Sigmoid colon (tissue), 7 donors: ENCODE measurements around the gene FBH1. TPM values are rescaled to one million over a fixed set of nuclear protein-coding genes. Genes with fewer than 3 reads are reported as not detected.
"Not testable (repeated sequence)": the region's sequence is repeated elsewhere in the genome, so short reads cannot be mapped to it uniquely, and the experiment has no call there.

Source experiments
- DNase-seq: peaks from one replicate; pipeline ENCODE4 v3.0.0-alpha.2; 2019
- H3K27ac ChIP-seq, 4 donors: fragments of 200-600 bp; sonication (generic); one replicate each; pipeline ENCODE4 v1.5.1; 2016 to 2019; ENCODE audit warnings: mild to moderate bottlenecking in 1 of 4
- H3K27me3 ChIP-seq, 3 donors: fragments of 200-600 bp; sonication (generic); one replicate each; pipeline ENCODE4 v1.5.1; 2019; ENCODE audit warnings: mild to moderate bottlenecking in 1 of 3
- H3K36me3 ChIP-seq, 4 donors: fragments of 200-600 bp; sonication (generic); one replicate each; pipeline ENCODE4 v1.5.1; 2016 to 2019
- H3K4me1 ChIP-seq, 4 donors: fragments of 200-600 bp; sonication (generic); one replicate each; pipeline ENCODE4 v1.5.1; 2017 to 2019
- H3K4me3 ChIP-seq, 4 donors: fragments of 200-600 bp; sonication (generic); one replicate each; pipeline ENCODE4 v1.5.1; 2017 to 2019; ENCODE audit warnings: mild to moderate bottlenecking in 2 of 4, moderate library complexity in 1 of 4
- H3K9me3 ChIP-seq, 4 donors: fragments of 200-600 bp in 3 of 4; sonication (generic) in 3 of 4; one replicate each; pipeline versions ENCODE4 v1.5.1 to v1.6.1; 2013 to 2019
- CTCF ChIP-seq, 4 experiments: fragments of 450-650 bp in 3 of 4; fragments of 200-600 bp in 1 of 4; IDR thresholded peaks; one replicate each; pipeline ENCODE4 v1.5.1; 2016 to 2019; ENCODE audit warnings: antibody characterized with exemption in 4 of 4, mild to moderate bottlenecking in 3 of 4, moderate library complexity in 2 of 4
- EP300 ChIP-seq, 4 donors: sonication (generic); formaldehyde crosslinking; IDR thresholded peaks; one replicate each; pipeline ENCODE4 v1.6.1; 2017; ENCODE audit warnings: antibody characterized with exemption in 4 of 4
- POLR2A ChIP-seq, 2 donors: fragments of 450-650 bp; IDR thresholded peaks; one replicate each; pipeline ENCODE4 v1.6.1; 2016; ENCODE audit warnings: antibody characterized with exemption in 2 of 2, mild to moderate bottlenecking in 2 of 2, moderate library complexity in 2 of 2
- POLR2AphosphoS5 ChIP-seq, 4 donors: sonication (generic); formaldehyde crosslinking; IDR thresholded peaks; one replicate each; pipeline ENCODE4 v1.6.1; 2017; ENCODE audit warnings: antibody characterized with exemption in 4 of 4
- WGBS, 2 donors: extraction: QIAGEN DNeasy Blood & Tissue Kit; methylation state at CpG; one replicate each; pipeline ENCODE4 v1.1.7; 2013; 5-methylcytosine and 5-hydroxymethylcytosine counted together
- intact Hi-C: fragments of 100-400 bp; cut with DNase I; formaldehyde crosslinking; loops from one replicate; pipeline ENCODE4 v1.15.1; 2023
- polyA plus RNA-seq, 3 donors: library from polyadenylated mRNA; stranded (reverse); fragments of 200-250 nt; gene quantifications; one replicate each; pipeline ENCODE4 v1.2.3, GENCODE V29; 2013
- total RNA-seq, 4 donors: library from RNA; depleted of rRNA; stranded (reverse); fragments of >200 nt; gene quantifications; one replicate each; pipeline ENCODE4 v1.1.0, GENCODE V29; 2016
- donor health status: healthy with polysubstance abuse.
- donor health status: Bipolar disorder and iron deficiency.
- donor health status: healthy.

The FBH1 gene
- total and polyA plus RNA-seq, 7 donors = 31.2 to 85.9 (median 68.7) TPM

DNA sequence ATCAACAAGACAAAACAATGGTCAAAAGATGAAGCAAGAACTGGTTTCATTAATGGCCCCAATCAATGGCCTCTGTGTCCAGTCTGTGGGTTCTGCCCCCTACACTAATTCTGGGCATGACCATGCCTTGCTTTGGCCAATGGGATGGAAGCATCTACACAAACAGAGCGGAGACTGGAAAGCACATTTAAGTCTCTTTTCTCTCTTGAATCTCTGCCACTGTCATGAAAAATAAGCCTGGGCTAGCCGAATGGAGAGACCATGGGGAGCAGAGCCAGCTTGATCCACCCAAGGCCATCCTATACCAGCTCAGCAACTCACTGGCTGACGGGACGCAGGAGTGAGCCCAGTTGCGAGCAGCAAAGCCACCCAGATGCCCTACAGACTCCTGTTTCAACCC lies 31.2 kb upstream of the FBH1 start:
- intact Hi-C loops = no loop called here
- DNase-seq = no peak
- Histone ChIP-seq H3K9me3 (no peaks in the 10 kb centered on the region), H3K4me1 (no peaks in the 10 kb centered on the region), H3K36me3 (no peaks in the 10 kb centered on the region), H3K27ac (no peak overlapping the region), H3K4me3 (no peak overlapping the region), H3K27me3 (no peaks in the 10 kb centered on the region)
- 97% methylated on average over 5 of the region's 5 CpGs for WGBS, 2 donors
- TF ChIP-seq POLR2A (IDR thresholded peaks at IDR 0.05) (no peak), POLR2AphosphoS5 (IDR thresholded peaks at IDR 0.05) (no peak), EP300 (IDR thresholded peaks at IDR 0.05) (no peak), CTCF (IDR thresholded peaks at IDR 0.05) (no peak)

- TF ChIP-seq CTCF (IDR thresholded peaks at IDR 0.05) (no peak), POLR2A (IDR thresholded peaks at IDR 0.05) (no peak), POLR2AphosphoS5 (IDR thresholded peaks at IDR 0.05) (no peak), EP300 (IDR thresholded peaks at IDR 0.05) (no peak)
- 86 to 87% methylated on average over 7 of the region's 7 CpGs for WGBS, 2 donors
- Histone ChIP-seq H3K4me1 (no peaks in the 10 kb centered on the region), H3K27ac (no peak overlapping the region), H3K27me3 (no peaks in the 10 kb centered on the region), H3K36me3 (no peaks in the 10 kb centered on the region), H3K4me3 (no peak overlapping the region), H3K9me3 (no peaks in the 10 kb centered on the region)
- no peak for DNase-seq
- intact Hi-C loops = no loop called here
These were observed 30.0 kb upstream of the FBH1 start for GRCh38 chr10:5860066-5860465.

DNA sequence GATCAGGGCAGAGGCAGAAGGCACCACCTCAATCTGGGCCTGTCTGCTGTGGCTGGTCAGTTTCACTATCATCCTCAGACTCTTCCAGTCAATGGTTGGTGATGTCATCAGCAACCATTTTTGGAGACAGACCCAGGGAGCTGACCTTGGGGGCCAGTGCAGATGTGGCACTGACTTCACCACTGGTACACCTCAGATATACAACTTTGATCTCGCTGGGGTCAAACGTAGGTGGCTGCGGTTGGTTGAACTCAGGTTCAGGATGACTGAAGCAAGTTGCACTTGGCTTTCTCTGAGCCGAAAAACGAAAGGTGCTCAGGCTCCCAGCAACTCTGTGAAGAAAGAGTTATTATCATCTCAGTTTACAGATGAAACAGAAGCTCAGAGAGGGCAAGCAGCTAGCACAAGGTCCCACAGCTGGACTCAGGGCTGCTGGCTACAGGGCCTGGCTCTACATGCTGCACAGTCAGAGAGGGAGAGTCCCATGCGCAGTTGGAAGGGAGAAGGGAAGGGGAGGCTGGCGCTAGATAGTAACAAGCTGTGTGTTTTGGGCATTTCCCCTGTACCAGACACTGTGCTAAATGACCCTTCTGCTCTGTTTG lies 27.6 kb upstream of the FBH1 start:
- Histone ChIP-seq H3K9me3 (no peaks in the 10 kb centered on the region), H3K4me1 (no peaks in the 10 kb centered on the region), H3K36me3 (no peaks in the 10 kb centered on the region), H3K27me3 (no peaks in the 10 kb centered on the region), H3K27ac (no peak overlapping the region), H3K4me3 (no peak overlapping the region)
- no peak for TF ChIP-seq CTCF (IDR thresholded peaks at IDR 0.05)
- no peak for TF ChIP-seq POLR2AphosphoS5 (IDR thresholded peaks at IDR 0.05)
- no peak for TF ChIP-seq POLR2A (IDR thresholded peaks at IDR 0.05)
- TF ChIP-seq EP300 (IDR thresholded peaks at IDR 0.05) = no peak
- intact Hi-C loops = no loop called here
- no peak for DNase-seq
- WGBS, 2 donors = 90 to 93% methylated on average over 7 of the region's 7 CpGs

DNA sequence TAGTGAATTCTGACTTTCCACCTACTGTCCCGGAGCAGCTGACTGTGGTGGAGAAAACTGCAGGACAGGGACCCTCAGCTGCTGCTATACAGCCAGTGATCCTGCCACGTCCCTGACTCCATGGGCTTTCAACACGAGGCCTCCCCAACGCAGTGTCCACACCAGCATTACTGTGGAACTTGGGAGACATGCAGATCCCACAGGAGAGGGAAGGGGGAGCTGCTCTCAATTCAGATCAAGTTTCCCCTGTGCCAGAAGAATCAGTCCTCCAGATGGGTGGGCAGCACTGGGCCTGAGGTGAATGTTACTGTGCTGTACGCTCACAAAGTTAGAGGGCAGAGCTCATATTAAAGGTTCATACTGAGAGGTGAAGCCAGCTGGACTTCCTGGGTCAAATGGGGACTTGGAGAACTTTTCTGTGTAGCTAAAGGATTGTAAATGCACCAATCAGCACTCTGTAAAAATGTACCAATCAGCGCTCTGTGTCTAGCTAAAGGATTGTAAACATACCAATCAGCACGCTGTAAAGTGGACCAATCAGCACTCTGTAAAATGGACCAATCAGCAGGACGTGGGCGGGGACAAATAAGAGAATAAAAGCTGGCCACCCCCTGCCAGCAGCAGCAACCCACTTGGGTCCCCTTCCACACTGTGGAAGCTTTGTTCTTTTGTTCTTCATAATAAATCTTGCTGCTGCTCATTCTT lies 26.9 kb upstream of the FBH1 start:
- WGBS, 2 donors = 91 to 97% methylated on average over 9 of the region's 9 CpGs
- DNase-seq, H3K36me3 ChIP-seq, intact Hi-C loops, H3K4me3 ChIP-seq, H3K4me1 ChIP-seq, H3K27ac ChIP-seq, H3K27me3 ChIP-seq, H3K9me3 ChIP-seq: not testable (repeated sequence)

DNA sequence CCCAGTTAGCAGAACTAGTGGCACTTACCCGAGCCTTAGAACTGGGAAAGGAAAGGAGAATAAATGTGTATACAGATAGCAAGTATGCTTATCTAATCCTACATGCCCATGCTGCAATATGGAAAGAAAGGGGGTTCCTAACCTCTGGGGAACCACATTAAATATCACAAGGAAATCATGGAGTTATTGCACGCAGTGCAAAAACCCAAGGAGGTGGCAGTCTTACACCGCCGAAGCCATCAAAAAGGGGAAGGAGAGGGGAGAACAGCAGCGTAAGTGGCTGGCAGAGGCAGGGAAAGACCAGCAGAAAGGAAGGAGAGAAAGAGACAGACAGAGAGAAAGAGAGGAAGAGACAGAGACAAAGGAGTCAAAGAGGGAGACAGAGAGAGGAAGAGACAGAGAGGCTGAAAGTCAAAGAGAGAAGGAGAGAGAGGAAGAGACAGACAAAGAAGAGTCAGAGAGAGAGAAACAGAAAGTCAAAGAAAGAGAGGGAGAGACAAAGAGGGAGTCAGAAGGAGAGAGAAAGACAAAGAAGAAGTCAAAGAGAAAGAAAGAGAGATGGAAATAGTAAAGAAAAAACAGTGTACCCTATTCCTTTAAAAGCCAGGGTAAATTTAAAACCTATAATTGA lies 23.5 kb upstream of the FBH1 start:
- H3K27me3 ChIP-seq, H3K27ac ChIP-seq, H3K9me3 ChIP-seq, DNase-seq, H3K36me3 ChIP-seq, intact Hi-C loops, H3K4me1 ChIP-seq, H3K4me3 ChIP-seq: not testable (repeated sequence)
- 63 to 84% methylated on average over 5 of the region's 5 CpGs for WGBS, 2 donors

DNA sequence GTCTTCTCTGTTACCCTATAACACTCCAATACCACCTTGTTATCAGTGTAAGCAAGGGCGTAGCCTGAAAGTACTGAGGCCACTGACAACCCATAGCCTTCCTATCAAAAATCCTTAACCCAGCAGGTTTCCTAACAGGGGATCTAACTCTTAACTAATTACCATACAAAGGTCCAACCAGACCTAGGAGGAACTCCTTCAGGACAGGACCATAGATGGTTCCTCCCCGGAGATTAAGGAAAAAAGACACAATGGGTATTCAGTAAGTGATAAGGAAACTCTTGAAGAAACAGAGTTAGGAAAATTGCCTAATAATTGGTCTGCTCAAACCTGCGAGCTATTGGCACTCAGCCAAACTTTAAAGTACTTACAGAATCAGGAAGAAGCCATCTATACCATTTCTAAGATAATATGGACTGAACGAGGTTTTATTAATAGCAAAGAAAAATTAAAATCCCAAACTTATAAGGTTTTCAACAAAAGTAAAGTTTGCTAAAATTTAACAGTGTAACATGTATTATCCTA lies 22.9 kb upstream of the FBH1 start:
- H3K36me3 ChIP-seq, intact Hi-C loops, DNase-seq, H3K27ac ChIP-seq, H3K4me3 ChIP-seq, H3K4me1 ChIP-seq, H3K27me3 ChIP-seq, H3K9me3 ChIP-seq: not testable (repeated sequence)
- 60 to 62% methylated on average over 4 of the region's 4 CpGs for WGBS, 2 donors

DNA sequence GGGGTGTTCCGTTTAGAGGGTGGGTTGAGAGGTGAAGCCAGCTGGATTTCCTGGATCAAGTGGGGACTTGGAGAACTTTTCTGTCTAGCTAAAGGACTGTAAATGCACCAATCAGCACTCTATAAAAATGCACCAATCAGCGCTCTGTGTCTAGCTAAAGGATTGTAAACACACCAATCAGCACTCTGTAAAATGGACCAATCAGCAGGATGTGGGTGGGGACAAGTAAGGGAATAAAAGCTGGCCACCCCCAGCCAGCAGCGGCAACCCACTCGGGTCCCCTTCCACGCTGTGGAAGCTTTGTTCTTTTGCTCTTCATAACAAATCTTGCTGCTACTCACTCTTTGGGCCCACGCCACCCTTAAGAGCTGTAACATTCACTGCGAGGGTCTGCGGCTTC lies 21.7 kb upstream of the FBH1 start:
- intact Hi-C loops, DNase-seq, H3K36me3 ChIP-seq, H3K27ac ChIP-seq, H3K4me3 ChIP-seq, H3K27me3 ChIP-seq, H3K4me1 ChIP-seq, H3K9me3 ChIP-seq: not testable (repeated sequence)
- 86 to 97% methylated on average over 8 of the region's 8 CpGs for WGBS, 2 donors
